Activated CD4-positive, alpha-beta T cell treated with anti-CD3 and anti-CD28 coated beads, Interleukin-2, amount 50 U/mL, for 16 hours (primary cell): Measurements from ENCODE around the gene STRA6.

Experiments
- DNase-seq: peaks from one replicate; pipeline ENCODE4 v3.0.0-alpha.2; 2020

STRA6 gene

DNA sequence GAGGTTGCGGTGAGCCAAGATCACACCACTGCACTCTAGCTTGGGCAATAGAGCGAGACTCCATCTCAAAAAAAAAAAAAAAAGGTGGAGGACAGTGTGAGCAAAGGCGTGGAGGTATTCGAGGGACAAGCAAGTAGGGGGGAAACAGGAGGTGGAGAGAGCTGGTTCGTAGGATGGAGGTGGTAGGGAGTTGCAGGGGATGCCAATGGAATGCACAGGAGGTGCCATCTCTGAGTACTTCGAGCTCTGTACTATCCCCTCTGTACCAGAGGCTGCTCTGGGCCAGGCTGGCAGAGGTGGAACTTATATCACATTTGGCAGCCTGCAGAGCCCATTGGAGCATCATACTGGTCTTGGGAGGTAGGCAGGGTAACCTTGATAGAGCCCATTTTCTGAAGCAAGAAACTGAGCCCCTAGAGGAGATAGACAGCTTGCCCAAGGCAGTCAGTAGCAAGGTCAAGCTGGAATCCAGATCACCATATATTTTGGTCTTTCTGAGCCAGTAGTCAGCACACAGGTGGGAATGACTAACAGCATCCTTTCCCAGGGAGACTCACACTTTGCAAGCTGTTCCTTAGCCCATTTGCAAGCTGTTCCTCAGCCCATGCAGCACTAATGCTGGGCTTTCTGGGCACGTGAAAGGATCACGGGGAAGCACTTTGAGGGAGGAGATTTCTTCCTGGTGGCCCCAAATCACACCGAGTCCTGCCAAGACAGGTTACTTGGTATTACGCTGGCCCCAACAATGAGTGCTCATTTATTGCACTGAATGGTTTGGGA is 24.4 kb upstream of the STRA6 start:
- no peak for DNase-seq

DNA sequence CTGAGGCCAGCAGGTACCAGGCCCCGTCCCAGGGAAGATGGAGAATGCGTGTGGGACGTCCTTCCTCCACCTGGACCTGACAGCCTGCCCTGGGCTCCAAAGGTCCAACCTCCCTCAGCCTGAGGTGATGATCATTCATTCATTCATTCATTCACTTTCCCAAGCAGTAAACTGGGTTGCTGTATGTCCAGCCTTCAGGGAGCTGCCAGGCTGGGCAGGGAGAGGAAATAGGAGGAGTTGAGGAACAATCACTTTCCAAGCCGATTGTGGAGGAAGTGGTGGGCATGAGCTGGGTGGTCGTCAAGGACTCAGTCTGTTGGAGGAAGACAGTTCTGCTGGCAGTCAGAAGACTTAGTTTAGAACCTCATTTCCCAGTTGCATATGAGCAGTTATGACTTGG is 23.3 kb upstream of the STRA6 start:
- no peak for DNase-seq

DNA sequence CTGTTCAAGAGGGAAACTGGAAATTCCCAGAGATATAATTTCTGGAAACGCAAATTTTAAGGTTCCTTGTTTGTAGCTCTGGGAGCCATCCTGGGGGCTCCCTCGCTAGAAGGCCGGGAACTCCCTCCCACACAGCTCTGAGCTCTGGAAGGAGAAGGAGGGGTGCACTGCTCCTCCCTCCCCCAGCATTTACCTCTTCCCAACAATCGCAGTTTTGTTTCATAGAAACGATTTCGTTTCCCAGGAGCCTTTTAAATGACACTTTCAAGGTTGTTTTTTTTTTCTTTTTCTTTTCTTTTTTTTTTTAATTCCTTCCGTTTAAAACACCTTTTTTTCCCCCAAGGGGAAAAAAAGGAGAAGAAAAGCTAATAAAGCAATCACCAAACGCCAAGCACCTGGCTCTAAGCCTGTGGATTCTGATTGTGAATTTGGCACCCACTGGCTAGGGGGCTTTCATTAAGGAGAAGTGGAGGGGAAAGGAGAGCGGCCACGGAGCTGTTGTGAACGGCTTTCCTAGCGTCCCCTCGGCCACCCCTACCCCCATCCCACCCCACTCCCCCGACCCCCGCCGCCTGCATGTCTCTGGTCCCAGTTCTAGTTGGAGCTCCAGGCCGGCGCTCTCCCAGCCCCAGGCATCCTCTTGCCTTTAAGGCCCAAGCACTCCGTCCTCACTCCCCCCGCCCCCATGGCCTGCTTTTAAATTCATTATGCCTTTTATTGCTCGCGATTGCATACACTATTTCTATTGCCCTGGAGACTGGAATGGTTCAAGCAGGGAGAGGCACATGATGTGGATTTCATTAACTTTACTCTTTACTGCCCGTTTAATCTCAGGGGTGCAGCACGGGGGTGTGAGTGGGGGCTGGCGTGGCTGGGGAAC is 19.9 kb upstream of the STRA6 start:
- no peak for DNase-seq

DNA sequence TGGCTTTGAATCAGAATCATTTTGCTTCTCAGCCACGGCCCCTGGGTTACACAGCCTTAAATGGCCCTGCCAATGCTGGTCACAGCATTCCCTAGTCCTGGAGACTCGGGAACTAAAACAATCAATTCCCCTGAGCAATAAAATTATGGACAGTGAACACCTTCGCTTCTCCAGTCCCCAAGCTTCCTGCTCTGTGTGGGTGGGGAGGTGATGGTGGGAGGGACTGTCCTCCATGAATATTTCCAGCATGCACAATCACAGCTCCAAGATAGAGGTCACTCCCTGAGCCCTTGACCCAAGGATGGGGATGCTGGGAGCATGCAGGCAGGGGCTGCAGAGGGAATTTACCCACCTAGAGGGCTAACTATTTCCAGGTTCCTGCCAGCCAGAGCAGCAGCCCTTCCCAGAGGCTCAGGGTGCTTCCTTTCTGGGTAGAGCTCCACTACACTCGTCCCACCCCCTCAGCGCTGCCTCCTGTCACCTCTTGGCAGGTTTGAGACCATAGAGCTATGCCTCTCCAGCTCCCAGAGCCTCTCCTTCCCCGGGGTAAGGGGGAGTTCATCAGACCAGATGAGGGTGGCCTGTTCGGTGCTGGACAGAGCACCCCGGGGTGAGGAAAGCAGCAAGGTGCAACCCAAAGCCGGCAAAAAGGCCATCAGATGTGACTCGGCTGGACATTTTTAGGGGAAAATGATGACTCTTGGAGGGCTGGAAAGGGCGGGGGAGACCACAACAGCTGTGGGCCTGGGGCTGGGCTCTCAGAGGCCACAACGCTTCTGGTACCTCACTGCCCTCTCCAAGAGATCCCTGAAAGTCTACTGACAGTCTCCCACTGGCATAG is 19.0 kb upstream of the STRA6 start:
- no peak for DNase-seq

DNA sequence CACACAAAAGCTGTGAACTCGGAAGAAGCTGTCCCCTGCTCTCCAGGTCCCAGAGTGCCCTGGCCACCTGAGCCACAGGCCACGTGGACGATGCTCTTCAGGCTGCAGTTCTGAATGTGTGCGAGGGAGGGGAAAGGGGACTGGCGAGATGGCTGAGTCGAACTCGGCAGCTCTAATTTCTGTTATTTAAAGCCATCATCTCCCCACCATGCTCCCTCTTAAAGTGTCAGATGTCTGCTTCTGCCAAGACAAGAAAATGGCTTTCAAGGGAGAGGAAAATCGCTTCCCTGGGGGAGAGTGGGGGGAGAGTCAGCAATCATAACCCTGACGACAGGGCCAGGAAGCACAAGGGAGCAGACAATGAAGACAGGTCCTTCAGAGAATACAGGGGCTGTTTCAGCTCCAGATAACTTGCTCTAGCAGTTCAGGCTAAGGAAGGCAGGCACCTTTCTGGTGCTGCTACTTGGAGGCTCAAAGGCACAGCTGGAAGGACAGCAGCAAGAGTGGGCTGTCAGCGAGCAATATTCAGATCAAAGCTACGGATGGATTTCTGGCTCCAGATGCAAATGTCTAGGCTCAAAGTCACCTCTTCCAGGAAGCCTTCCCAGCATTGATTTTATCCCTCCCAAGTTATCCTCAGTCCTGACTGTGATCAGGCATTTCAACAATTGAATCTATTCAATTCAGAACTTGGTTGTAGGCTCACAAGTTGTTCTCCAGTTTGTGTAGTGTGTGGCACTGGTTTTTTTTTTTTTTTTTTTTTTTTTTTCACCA is 18.1 kb upstream of the STRA6 start:
- no peak for DNase-seq

DNA sequence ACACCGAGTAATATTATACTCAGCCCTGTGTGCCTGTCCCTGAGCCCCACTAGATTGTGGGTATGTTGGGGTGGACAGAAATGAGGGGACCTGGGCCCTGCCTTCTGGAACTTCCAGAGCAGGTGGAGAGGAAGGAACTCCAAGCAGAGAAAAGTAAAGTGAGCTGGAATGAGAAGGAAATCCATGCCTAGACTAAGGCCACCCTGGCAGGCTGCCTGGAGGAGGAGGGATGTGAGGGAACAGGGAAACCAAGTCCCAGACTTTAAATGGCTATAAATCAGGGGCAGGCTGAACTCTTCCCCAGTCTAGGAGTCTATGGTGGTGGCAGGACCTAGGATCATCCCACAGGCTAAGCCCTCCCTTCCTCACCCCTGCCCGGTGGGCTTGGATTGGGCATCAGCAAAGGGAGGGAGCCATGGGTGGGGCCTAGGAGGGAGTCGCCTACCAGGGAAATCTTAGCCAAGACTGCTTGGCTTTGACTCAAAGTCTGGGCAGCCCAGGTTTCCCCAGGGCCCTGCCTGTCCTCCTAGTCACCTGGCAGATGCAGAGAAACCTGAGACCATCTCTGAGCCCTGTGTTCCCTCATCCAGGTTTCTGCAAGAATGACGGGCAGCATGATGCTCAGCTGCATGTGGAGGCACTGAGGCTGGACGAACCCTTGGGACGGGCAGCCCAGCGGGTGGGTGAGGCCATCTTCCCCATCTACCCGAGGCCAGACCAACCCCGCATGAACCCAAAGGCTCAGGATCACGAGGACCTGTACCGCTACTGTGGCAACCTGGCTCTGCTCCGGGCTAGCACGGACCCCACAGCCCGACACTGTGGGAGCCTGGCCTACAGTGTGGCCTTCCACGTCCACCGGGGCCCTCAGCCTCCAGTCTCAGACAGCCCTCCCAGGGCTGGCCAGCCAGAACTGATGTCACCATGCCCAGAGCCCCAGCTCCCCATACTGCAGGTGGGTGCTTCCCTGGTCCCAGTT is 15.6 kb upstream of the STRA6 start:
- no peak for DNase-seq

DNA sequence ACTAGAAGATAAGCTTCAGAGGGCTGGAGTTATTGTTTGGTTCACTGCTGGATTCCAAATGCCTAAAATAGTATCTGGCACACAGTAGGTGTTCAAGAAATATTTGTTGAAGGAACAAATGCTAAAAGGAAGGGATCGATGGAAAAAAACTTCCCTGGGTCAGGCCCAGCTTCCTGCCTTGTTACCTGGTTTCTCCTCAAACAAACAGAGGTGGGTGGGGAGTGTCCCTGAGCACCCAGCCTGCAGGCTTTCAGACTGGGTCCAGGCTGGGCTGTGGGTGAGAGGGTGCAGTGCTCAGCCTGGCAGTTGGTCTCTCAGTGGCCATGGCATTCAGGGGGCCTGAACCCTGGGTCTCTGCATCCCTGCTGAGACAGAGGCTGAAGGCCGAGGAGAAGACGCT is 14.4 kb upstream of the STRA6 start:
- no peak for DNase-seq

DNA sequence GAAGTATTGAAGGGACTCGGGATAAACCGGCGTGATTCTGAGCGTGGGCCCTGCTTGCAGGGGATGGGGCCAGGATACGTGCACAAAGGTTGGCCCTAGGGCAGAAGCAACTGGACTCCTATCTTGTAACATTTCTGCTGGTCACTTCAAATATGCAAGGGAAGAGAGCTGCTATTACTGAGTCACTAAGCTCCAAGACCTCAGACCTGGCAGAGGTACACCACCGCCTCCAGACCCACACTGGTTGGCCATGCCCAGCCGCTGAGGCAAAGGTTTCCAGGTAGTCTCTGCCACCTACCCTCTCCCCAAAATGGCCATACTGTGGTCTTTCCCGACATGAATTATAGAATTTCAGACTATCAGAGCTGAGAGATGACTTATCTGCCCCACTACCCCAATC is 13.4 kb upstream of the STRA6 start:
- no peak for DNase-seq

DNA sequence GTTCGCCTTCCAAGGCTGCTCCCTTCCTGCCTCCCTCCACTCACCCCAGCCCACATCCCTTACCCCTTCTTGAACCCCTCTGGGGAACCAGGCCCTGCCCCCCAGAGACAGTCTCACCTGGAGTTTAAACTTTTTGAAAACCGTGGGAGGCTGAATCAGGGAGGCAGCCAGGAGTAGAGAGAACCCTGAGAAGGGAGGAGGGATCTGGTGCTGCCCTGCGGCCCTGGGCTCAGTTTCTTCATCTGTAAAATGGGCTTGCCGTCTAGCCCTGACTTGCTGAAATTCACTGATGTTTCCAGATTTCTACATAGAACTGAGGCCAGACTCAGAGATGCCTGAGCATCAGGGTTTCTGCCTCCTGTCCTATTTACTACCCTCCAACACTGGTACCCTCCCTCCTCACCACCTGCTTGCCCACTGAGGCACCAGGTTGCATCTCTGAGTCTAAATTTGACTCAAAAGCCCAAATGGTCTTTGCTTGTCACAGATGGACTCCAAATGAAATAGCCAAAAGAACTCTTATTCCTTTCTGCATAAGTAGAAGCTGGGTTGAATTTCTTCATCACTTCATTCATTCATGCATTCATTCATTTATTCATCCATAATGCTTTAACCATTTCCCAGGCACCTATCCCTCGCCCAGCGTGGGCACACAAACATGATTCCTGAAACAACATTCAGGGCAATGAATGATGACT is 11.9 kb upstream of the STRA6 start:
- DNase-seq, result no peak

DNA sequence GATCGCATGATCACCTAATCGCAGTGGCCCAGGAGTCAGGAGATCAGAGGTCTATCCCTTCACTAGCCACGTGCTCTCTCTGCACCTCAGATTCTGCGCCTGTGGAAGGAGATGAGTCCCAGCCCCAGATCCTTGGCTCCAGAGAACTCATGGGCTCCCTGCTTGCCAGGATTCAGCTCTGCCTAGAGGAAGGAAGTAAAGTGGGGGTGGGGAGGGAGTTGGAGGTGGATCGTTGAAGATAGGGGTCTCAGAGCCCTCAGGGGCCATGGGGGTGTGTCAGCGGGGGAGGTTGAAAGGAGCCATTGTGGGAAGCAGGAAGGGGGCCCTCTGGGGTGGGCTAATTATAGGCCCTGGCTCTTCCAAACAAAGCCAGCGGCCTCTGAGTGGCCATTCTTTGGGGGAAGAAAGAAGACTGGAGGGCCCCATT is 11.3 kb upstream of the STRA6 start:
- no peak for DNase-seq

DNA sequence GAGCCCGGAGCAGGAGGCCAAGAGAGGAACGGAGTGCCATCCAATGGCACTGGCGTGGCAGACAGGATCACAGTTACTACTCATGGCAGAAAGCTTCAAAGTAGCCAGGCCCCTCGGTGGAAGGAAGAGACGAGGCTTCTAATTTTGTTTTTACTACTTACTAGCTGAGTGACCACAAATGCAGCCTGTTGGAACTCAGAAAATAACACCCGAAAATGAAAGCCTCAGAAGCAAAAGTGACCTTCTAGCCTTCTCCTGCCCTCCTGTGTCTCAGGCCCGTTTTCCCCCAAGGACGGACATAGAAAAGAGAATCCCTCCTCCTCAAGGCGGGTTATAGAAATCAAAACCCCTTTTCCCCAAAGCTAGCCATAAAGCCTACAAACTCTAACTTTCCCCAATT is 9.9 kb upstream of the STRA6 start:
- no peak for DNase-seq

DNA sequence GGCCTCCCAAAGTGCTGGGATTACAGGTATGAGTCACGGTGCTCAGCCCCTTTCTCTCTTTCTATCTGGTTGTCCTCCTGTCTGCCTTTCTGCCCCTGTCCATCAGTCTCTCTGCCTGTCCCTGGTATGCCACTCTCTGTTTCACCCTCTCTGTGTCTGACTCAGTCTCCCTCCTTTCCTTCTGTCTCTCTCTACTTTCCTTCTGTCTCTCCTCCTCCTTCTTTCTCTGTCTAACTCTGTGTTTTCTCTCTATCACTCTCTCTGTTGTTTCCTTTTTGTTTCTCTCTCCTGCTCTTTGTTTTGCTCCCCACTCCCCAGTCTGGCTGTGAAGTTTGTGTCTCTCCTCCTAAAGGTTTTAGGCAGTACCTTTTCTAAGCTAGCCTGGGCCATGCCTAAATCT is 9.1 kb upstream of the STRA6 start:
- DNase-seq, result no peak

DNA sequence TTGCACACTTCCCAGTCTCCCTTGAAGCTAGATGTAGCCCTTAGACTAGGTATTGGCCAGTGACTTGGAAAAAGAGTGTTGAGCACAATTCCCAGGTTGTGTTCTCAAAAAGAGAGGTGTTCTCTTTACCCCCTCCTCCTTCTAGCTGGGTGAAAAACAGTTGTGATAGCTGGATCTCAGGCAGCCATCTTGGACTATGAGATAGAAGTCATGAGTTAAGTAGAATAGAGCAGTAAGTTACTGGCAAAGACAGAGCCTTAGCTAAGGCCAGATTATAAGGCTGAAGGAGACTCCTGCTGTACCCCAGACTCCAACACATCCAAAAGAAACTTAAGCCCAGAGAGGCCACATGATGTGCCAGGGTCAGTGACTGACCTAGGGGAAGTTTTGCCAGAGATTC is 8.1 kb upstream of the STRA6 start:
- no peak for DNase-seq

DNA sequence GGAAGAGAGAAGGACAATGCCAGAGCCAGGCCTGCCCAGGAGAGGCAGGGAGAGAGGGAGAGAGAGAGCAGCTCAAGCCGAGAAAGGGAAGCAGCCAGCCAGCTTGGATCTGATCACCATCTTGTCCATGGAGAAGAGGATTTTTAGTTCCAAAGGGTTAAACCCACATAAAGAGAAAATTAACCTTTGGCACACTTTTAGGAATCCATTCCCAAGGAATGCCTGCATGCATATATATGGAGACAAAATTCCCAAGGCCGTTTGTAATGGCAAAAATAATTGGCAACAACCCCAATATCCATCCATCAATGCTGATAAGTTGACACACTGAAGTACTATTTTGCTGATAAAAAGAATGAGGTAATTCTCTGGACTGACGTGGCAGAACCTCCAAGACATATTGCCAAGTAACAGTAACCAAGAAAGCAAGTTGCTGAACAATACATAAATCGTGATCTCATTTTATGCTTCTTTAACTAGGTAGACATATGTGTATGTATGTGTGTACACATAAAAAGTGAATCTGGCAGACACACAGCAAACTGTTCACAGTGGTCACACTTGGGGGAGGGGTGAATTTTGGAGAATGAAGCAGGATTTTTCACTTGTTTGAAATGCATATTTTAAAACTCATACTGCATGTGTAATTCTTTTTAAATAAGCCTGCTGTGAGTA is 7.5 kb upstream of the STRA6 start:
- no peak for DNase-seq

DNA sequence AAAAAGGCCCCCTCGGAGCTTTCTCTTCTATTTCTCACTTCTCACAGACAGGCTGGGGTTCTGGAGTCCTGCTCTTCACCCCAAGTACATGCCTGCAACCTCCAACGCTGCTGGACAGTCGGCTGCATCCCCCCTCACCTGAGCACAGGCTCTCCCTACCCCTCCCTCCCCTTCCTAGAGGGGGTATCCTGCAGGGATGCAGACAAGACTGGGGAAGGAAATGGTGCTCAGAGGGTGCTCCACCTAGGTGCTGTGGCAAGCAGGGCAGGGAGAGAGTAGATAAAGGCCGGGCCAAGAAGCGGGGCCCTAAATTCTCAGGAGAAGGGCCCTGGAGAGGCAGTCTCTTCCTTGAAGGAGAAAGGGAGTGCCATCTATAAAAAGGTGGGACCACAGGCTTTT is 7.0 kb upstream of the STRA6 start:
- DNase-seq, result no peak

DNA sequence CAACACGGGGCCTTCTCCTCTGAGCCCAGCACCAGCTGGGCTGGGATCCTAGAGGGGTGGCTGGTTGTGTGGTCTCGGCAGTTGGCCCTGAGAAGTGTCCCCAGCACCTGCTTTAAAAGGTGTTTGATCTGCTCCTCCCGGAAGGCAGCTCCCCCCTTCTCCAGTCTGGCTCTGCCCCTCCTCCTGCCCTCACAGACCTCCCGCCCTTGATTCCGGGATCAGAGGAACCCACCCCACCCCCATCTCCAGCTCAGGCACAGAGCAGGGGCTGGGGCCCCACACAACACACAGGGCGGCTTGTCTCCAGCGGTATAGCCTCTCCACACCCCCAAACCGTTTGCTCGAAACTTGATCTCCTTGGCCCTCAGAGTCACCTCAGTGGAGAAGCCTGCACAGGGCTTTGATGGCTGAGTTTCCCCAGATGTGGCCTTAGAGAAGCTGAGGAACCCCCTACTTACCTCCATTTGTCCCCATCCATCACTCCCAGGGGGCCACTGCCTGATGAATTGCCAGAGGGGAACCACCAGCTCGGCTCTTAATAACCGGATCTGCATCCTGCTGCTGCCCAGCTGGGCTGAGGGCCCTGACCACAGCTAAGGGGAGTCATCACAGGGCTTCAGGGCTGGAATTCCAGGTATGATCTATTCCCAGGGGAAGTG is 6.4 kb upstream of the STRA6 start:
- DNase-seq, result no peak

DNA sequence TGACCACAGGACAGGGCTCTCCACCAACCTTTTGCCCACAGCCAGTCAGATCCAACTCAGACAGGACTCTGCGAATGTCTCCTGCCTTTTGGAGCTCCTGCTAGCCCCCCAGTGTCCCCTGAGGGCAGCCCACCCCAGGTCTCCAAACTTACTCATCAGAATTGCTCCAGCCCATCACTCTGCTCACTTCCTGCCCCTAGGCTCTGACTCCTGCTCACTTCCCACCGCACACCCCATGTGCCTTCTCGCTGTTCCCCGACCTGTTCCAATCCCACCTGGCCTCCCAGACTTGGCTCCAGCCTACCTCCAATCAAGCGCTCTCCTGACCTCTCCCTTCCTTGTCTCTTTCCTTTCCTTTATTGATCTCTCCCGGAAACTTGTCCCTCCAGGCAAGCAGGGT is 5.9 kb upstream of the STRA6 start:
- DNase-seq, result no peak

DNA sequence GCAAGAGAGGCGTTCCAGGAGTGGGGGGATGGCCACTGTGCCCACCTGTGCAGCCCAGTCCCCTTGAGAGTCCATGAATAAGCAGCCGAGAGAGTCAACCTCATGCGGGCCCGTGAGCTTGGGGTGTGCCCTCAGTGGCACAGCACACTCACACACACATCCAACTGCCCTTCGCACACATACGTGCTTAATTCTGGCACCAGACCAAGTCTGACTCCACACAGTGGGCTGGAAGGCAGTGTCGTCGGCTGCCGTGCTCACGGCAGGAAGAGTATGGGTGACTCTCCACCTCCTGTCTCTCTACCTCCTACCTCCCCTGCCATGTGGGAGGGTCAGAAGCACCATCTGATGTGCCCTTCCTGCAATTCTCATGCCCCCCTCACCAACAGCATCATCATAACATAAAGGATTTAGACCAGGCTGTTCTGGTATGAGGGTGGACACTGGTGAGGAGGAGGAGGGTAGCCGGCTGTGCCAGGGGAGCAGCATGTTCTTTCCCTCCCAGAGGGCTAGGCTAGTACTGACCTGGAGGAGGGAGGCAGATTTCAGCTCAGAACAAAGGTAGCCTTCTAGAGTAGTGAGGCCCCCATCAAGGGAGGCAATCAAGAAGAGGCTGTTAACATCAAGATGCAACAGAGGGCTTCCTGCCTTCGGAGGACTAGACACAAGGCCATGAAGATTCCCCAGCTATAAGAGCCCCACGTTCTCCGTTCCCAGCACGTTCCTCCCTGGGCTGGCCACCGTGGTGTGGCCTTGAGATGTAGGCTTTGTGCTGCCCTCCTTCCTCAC is 5.3 kb upstream of the STRA6 start:
- no peak for DNase-seq

DNA sequence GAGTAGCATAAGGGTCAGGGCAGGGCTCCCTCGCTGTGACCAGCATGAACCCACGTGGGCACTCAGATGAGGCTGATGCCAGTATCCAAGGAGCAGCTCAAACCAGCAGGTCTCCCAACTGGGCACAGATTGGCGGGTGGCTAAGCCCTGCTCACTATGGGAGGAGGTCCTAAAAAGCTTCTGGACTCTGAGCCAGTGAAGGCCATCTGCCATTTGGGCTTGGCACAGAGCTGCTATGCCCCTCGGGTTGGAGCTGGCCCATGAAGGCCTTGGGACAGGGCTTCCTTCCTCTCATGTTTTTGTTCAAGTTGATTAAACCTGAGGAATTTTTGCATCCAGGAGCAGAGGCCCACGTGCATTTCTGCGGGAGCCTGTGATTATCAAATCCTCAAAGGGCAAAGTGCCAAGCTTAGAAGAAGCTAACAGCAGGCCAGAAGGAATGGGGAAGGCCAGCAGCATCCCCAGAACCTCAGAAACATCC is 4.3 kb upstream of the STRA6 start:
- no peak for DNase-seq
